ENCODE measurements around the gene PTGIR.

DNA sequence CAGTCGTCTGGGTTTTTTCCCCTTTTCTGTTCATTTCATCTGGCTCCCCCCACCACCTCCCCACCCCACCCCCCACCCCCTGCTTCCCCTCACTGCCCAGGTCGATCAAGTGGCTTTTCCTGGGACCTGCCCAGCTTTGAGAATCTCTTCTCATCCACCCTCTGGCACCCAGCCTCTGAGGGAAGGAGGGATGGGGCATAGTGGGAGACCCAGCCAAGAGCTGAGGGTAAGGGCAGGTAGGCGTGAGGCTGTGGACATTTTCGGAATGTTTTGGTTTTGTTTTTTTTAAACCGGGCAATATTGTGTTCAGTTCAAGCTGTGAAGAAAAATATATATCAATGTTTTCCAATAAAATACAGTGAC is 14.5 kb downstream of the PTGIR start:
- TF ChIP-seq, protein P1, sequence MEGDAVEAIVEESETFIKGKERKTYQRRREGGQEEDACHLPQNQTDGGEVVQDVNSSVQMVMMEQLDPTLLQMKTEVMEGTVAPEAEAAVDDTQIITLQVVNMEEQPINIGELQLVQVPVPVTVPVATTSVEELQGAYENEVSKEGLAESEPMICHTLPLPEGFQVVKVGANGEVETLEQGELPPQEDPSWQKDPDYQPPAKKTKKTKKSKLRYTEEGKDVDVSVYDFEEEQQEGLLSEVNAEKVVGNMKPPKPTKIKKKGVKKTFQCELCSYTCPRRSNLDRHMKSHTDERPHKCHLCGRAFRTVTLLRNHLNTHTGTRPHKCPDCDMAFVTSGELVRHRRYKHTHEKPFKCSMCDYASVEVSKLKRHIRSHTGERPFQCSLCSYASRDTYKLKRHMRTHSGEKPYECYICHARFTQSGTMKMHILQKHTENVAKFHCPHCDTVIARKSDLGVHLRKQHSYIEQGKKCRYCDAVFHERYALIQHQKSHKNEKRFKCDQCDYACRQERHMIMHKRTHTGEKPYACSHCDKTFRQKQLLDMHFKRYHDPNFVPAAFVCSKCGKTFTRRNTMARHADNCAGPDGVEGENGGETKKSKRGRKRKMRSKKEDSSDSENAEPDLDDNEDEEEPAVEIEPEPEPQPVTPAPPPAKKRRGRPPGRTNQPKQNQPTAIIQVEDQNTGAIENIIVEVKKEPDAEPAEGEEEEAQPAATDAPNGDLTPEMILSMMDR (IDR thresholded peaks at IDR 0.05), result no peak
- no peak for TF ChIP-seq POLR2A (IDR thresholded peaks at IDR 0.05)
